ENCODE results near the gene ZC3H7B. TPM values are rescaled to one million over a fixed set of nuclear protein-coding genes. Genes with fewer than 3 reads are reported as not detected.

Gene ZC3H7B
- total and polyA plus RNA-seq, 2 donors (not counting 3 experiments of a cell fraction or from before 2014, with no cell fraction given): 66.8 to 95.9 TPM

DNA sequence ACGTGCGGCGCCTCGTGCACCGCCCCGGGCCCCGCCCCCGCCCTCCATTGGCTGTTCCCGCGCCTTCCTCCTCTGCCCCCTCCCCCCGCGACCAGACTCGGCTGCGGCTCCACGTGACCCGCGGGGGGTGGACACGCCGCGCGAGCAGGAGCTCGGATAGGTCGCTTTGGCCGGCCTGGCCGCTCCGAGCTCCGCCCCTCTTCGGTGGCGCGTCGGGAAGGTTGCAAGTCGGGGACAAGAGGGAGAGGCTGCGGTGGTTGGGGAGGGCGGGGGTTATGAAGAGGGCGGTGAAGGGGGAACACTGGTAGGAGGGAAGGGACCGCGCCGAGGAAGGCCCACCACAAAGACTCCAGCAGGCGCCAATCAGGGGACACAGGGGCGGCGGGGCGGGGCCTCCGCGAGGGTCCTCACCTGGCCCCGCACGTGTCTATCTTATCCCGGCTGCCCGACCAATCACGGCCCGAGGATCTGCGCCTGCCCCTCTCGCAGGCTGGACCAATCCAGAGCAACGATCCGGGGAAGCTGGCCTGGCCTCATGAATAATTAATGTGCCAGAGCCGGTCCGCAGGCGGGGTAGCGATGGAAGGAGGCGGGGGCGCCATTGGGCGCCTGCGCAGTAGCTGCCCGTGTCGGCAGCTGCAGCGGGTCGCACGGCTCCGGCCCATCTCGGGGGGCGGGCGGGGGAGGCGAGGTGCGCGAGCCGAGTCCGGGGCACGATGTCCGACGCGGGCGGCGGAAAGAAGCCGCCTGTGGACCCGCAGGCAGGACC is 80.2 kb downstream of the ZC3H7B start, which contains the start of gene TEF:
Gene TEF, plus strand, starts transcription at position 614 of the 769 bp plus-strand sequence. Its CDS starts 103 bp downstream, at position 717.
- BruUV-seq (replicated peaks): no TSS peak
- H3K4me1 ChIP-seq (ENCODE audit: control insufficient read depth, extremely low read depth, insufficient read depth, low read length): peaks cover 11% of the 10 kb centered on the region
- no peaks in the 10 kb centered on the region for H3K79me2 ChIP-seq (ENCODE audit: control insufficient read depth, insufficient read depth, low read length)
- H3K9ac ChIP-seq (replicated peaks; ENCODE audit: extremely low read depth, insufficient read depth, low read length): peak within 1 kb of the TSS; percentile 64
- peak within 1 kb of the TSS; percentile 77 for H3K4me2 ChIP-seq (ENCODE audit: insufficient read depth, low read length)
- peak within 1 kb of the TSS; percentile 95 for H2AFZ ChIP-seq (ENCODE audit: low read depth, low read length)
- H3K27me3 ChIP-seq (ENCODE audit: control insufficient read depth in 2 of 2, insufficient read depth in 2 of 2, low read length in 2 of 2): peaks cover 0 to 5% of the 10 kb centered on the region in 2 experiments
- peak within 1 kb of the TSS; percentile 79 for H3K27ac ChIP-seq (ENCODE audit: insufficient read depth, low read depth, low read length)
- H3K9me3 ChIP-seq (replicated peaks; ENCODE audit: control insufficient read depth, insufficient read depth, low read length): no peaks in the 10 kb centered on the region
- peak; percentile 98 for DNase-seq (ENCODE audit: low read depth, low spot score)
- dilution Hi-C loops (cut with MboI; ENCODE audit: extremely low pct_ligation_motif_present, low sequenced_read_pairs): no loop called here
- H3K4me3 ChIP-seq (replicated peaks in 1 of 3; ENCODE audit: insufficient read depth in 1 of 3, low read depth in 1 of 3, low read length in 3 of 3): peak within 1 kb of the TSS; percentile 51 to 66 (median 66)
- ChIA-PET CTCF (interaction anchor here (0.6 to 3.3 kb wide), 15 partner anchors 8 to 459 kb away, joined by 3 to 20 read pairs (median 4); partner anchors contain the start of gene POLR3H), POLR2A (interaction anchor here (0.5 to 2.1 kb wide), 8 partner anchors 15 to 93 kb away, joined by 3 to 25 read pairs (median 4); partner anchors contain the start of genes ACO2, PHF5A and TOB2)
- no peaks in the 10 kb centered on the region for H3K9me1 ChIP-seq (replicated peaks; ENCODE audit: control insufficient read depth, extremely low read depth, insufficient read depth, low read length)
- no peaks in the 10 kb centered on the region for H4K20me1 ChIP-seq (replicated peaks; ENCODE audit: control insufficient read depth, extremely low read depth, insufficient read depth, low read length)
- H3K36me3 ChIP-seq (ENCODE audit: control insufficient read depth in 2 of 2, extremely low read depth in 1 of 2, insufficient read depth in 2 of 2, low read length in 2 of 2): no peaks in the 10 kb centered on the region
- intact Hi-C loops (cut with micrococcal nuclease): loop anchor here (1.0 to 5.0 kb wide), 5 partner anchors 67 to 431 kb away; partner anchors contain the start of genes PHF5A, RANGAP1 and RBX1
- FAIRE-seq: peak; percentile 99
- TF ChIP-seq EZH2 (IDR thresholded peaks at IDR 0.05; ENCODE audit: borderline replicate concordance, low read depth, low read length, severe bottlenecking): no peak
- TF ChIP-seq, protein P1, sequence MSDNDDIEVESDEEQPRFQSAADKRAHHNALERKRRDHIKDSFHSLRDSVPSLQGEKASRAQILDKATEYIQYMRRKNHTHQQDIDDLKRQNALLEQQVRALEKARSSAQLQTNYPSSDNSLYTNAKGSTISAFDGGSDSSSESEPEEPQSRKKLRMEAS (IDR thresholded peaks at IDR 0.05; ENCODE audit: insufficient read depth, insufficient read length): peak; percentile 78
- TF ChIP-seq, protein P2, sequence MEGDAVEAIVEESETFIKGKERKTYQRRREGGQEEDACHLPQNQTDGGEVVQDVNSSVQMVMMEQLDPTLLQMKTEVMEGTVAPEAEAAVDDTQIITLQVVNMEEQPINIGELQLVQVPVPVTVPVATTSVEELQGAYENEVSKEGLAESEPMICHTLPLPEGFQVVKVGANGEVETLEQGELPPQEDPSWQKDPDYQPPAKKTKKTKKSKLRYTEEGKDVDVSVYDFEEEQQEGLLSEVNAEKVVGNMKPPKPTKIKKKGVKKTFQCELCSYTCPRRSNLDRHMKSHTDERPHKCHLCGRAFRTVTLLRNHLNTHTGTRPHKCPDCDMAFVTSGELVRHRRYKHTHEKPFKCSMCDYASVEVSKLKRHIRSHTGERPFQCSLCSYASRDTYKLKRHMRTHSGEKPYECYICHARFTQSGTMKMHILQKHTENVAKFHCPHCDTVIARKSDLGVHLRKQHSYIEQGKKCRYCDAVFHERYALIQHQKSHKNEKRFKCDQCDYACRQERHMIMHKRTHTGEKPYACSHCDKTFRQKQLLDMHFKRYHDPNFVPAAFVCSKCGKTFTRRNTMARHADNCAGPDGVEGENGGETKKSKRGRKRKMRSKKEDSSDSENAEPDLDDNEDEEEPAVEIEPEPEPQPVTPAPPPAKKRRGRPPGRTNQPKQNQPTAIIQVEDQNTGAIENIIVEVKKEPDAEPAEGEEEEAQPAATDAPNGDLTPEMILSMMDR (IDR thresholded peaks at IDR 0.05; ENCODE audit: extremely low read depth in 1 of 2, insufficient read depth in 1 of 2, low read depth in 1 of 2, low read length in 2 of 2): no peak

All from endothelial cell of umbilical vein (primary cell).